GM12865 (cell line): Measurements from ENCODE around the gene IL1RL1.
"Not testable (repeated sequence)": the region's sequence is repeated elsewhere in the genome, so short reads cannot be mapped to it uniquely, and the experiment has no call there.

ENCODE experiments used
- DNase-seq: peaks from one replicate; pipeline ENCODE4 v3.0.0; 2010; ENCODE audit warnings: low read depth
- H3K4me3 ChIP-seq: 2 replicates; pipeline ENCODE4 v1.5.1; 2011; ENCODE audit warnings: mild to moderate bottlenecking, low read depth, low read length, control low read depth
- TF ChIP-seq, protein P1 (sequence below): IDR thresholded peaks from 2 replicates; pipeline ENCODE4 v1.5.1; 2011; ENCODE audit warnings: low read length, control low read depth, low read depth, inconsistent platforms; ENCODE audit not compliant: insufficient read depth; ENCODE audit errors: missing control alignments

The IL1RL1 gene

DNA sequence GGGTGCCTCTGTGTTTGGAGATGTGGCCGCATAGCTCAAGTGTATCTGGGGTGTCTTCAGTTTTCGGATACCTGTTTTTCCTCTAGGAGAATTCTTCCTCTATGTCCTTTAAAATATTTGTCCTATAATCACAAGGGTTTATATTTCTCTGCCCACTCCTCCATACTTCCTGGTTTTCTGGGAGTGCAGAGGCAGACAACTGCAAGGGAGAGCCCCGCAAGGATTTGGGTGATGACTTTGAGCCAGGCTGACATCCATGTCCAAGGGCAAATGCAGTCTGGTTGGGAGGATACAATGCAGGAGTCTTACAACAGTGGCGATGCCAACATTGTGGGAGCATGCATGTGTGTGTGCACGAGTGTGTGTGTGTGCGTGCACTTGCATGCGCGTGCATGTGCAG is 2.1 kb downstream of the IL1RL1 start:
- no peak for DNase-seq
- TF ChIP-seq, protein P1, sequence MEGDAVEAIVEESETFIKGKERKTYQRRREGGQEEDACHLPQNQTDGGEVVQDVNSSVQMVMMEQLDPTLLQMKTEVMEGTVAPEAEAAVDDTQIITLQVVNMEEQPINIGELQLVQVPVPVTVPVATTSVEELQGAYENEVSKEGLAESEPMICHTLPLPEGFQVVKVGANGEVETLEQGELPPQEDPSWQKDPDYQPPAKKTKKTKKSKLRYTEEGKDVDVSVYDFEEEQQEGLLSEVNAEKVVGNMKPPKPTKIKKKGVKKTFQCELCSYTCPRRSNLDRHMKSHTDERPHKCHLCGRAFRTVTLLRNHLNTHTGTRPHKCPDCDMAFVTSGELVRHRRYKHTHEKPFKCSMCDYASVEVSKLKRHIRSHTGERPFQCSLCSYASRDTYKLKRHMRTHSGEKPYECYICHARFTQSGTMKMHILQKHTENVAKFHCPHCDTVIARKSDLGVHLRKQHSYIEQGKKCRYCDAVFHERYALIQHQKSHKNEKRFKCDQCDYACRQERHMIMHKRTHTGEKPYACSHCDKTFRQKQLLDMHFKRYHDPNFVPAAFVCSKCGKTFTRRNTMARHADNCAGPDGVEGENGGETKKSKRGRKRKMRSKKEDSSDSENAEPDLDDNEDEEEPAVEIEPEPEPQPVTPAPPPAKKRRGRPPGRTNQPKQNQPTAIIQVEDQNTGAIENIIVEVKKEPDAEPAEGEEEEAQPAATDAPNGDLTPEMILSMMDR, result no peak
- no peak overlapping the region for H3K4me3 ChIP-seq

DNA sequence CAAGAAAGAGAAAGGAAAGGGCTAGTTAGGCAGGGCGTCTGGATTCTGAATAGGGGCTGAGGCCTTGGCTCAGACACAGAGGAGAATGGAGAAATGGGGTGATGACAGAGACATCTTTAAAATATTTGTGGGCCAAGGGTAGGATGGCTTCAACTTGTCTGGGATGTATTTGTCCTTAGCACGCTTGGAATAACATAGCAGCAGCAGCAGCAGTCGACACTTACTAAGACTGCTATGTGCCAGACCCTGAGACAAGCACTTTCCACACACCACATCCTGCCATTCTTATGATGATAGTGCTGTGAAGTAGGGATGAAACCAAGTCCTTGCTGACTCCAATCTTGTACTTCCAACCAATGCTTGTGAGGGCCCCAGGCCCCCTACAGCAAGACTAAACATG is 2.6 kb downstream of the IL1RL1 start:
- DNase-seq, result no peak
- H3K4me3 ChIP-seq, result no peak overlapping the region
- TF ChIP-seq, protein P1, result no peak

DNA sequence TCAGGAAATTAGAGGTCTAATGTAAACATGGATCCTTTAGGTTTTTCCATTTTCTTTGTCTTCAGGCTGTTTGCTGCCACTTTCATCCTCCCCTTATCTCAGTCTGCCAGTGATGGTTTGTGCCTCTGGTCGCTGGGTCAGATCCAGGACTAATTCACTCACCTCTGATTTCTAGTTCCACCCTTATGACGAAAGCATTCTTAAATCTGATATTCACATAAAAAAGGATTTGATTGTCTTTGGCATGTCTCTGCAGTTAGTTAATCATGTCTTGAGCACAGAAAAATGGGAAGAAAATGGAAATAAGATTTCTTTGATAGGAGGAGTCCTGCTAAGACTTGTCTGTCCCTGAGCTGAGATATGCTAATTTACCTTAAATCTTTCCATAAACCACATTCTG is 4.6 kb downstream of the IL1RL1 start:
- no peak for DNase-seq
- no peak overlapping the region for H3K4me3 ChIP-seq
- TF ChIP-seq, protein P1, result no peak

DNA sequence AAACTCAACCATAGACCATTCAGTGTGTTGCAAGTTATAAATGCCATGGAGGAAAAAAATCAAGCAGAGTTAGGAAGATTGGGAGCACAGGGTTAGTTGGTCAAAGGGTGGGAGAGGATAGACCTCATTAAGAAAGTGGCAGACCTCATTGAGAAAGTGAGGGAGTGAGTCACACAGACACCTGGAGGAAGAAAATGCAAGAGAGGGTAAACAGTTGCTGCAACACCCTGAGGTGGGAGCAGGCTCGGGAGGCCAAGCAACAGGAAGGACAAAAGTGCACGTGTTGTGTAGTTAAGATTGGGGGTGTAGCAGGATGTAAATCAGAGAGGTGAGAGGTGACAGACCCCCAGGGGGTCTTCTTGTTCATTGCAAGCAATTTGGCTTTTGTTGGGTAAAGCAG is 6.4 kb downstream of the IL1RL1 start:
- DNase-seq, result no peak
- no peak overlapping the region for H3K4me3 ChIP-seq
- TF ChIP-seq, protein P1, result no peak

DNA sequence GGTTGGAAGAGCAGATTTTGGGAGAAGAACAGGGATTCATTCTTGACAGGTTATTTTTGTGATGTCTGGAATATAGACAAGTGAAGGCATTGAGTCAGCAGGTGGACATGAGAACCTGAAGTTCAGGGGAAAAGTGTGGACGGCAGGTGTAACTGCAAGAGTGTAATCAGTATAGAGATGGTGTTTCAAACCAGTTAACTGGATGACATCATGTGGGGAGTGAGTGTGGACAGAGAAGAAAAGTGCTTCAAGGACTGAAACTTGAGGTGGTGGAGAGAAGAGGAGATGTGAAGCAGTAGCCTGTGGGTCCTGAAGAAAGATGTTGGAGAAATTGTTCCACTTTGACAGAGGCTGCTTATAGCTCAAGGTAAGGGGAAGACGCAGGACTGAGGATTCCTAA is 7.1 kb downstream of the IL1RL1 start:
- TF ChIP-seq, protein P1, result no peak
- DNase-seq, result no peak
- H3K4me3 ChIP-seq, result no peak overlapping the region

DNA sequence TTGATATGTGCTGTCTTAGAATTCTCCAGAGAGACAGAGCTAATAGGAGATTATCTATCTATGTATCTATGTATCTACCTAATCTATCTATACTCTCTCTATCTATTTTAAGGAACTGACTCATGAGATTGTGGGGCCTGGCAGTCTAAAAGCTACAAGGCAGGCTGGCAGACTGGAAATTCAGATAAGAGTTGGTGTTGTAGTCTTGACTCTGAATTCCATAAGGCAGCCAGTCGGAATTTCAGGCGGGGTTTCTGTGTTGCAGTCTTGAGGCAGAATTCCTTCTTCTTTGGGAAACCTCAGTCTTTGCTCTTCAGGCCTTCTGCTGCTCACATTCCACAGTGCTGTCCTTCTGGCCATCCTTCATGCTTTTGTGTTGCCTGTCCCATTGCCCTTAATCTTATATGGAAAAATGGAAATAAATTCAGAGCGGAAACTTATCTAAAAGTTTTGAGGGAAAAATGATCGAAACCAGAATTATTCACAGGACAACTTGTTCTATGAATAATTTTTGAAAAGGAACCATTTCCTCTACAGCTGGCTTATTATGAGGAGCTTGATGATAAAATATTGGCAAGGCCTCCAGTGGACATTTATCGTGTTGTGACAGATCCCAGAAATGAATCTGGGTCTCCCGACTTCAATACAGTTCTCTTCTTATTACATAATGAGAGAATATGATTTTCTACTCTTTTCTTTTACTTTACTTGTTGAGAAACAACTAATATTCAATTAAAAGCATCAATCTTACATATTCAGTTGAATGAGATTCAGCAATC is 10.8 kb downstream of the IL1RL1 start:
- TF ChIP-seq, protein P1, result no peak
- DNase-seq, result no peak

DNA sequence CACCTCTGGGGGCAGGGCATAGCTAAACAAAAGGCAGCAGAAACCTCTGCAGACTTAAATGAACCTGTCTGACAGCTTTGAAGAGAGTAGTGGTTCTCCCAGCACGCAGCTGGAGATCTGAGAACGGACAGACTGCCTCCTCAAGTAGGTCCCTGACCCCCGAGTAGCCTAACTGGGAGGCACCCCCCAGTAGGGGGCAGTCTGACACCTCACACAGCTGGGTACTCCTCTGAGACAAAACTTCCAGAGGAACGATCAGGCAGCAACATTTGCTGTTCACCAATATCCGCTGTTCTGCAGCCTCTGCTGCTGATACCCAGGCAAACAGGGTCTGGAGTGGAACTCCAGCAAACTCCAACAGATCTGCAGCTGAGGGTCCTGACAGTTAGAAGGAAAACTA is 13.6 kb downstream of the IL1RL1 start:
- peak; percentile 26 for DNase-seq
- H3K4me3 ChIP-seq, result not testable (repeated sequence)

More for the DNA sequence above, 10.8 kb downstream of the IL1RL1 start:
- no peak overlapping the region for H3K4me3 ChIP-seq
